Prostate gland (tissue), 2 donors: ENCODE measurements around the gene TNK1.

Experiments used
- POLR2A ChIP-seq: fragments of 450-650 bp; IDR thresholded peaks from one replicate; pipeline ENCODE4 v1.6.1; 2016; ENCODE audit warnings: antibody characterized with exemption, mild to moderate bottlenecking
- POLR2AphosphoS5 ChIP-seq: sonication (generic); formaldehyde crosslinking; IDR thresholded peaks from one replicate; pipeline ENCODE4 v1.6.1; 2017; ENCODE audit warnings: antibody characterized with exemption
- TF ChIP-seq, protein P1 (sequence below), 4 experiments: fragments of 200-600 bp in 2 of 4; fragments of 450-650 bp in 2 of 4; sonication (generic) in 2 of 4; IDR thresholded peaks; 1 replicate in 3 of 4; 2 replicates in 1 of 4; pipeline ENCODE4 v1.5.1; 2016 to 2019; ENCODE audit warnings: antibody characterized with exemption in 4 of 4, mild to moderate bottlenecking in 2 of 4, moderate library complexity in 2 of 4

DNA sequence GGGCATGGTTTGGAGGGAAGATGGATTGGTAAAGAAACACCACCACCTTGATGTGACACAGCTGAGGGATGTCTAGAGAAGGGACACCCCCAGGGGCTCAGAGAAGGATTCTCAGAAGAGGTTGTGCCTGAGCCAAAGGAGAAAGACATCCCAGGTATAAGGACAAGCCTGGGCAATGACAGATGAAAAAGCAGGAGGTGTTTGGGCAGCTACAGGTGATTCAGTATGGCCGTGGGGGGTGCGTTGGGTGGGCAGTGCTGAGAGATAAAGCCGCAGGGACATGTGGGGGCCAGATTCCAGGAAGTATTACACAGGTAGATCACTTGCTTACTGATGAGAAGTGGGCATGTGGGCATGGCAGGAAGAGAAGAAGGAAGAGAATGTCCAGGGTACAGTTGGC, 19.0 kb upstream of the TNK1 start:
- TF ChIP-seq, protein P1, sequence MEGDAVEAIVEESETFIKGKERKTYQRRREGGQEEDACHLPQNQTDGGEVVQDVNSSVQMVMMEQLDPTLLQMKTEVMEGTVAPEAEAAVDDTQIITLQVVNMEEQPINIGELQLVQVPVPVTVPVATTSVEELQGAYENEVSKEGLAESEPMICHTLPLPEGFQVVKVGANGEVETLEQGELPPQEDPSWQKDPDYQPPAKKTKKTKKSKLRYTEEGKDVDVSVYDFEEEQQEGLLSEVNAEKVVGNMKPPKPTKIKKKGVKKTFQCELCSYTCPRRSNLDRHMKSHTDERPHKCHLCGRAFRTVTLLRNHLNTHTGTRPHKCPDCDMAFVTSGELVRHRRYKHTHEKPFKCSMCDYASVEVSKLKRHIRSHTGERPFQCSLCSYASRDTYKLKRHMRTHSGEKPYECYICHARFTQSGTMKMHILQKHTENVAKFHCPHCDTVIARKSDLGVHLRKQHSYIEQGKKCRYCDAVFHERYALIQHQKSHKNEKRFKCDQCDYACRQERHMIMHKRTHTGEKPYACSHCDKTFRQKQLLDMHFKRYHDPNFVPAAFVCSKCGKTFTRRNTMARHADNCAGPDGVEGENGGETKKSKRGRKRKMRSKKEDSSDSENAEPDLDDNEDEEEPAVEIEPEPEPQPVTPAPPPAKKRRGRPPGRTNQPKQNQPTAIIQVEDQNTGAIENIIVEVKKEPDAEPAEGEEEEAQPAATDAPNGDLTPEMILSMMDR (IDR thresholded peaks at IDR 0.05) = no peak
- TF ChIP-seq POLR2A = no peak
- no peak for TF ChIP-seq POLR2AphosphoS5
